Hippocampal formation (tissue), 2 donors: Measurements from ENCODE around the gene CDS2.

Experiments
- DNase-seq, 2 donors: peaks; one replicate each; lab custom pipeline; 2025; lab: John Stamatoyannopoulos, UW

Gene CDS2

GRCh38 chr20:5181958-5182357, 55.1 kb downstream of the CDS2 start:
- DNase-seq, result no peak

GRCh38 chr20:5182615-5183254, 55.9 kb downstream of the CDS2 start:
- no peak for DNase-seq

DNA sequence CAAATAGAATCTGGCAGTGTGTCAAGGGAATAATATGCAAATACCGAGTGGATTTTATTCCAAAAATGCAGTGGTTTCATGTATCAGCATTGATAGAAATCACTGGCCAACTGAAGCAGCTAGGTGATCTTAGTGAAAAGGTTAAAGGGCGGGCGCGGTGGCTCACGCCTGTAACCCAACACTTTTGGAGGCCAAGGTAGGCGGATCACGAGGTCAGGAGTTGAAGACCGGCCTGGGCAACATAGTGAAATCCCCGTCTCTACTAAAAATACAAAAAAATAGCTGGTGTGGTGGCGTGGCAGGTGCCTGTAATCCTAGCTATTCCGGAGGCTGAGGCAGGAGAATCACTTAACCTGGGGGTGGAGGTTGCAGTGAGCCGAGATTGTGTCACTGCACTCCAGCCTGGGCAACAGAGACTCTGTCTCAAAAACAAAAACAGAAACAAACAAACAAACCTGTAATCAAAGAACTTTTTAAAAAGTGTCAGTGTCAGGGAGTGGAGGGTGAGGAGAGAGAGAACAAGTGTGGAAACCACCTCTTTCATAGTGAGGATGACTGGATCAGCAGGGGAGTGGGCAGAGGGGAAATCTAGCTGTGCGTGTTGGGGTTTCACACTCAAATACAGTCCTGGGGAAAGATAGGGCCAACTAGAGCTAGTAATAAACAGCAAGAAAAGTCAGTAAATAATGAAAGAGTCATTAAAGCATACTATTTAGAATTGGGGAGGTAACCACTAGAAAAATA, 57.1 kb downstream of the CDS2 start:
- DNase-seq, result no peak

DNA sequence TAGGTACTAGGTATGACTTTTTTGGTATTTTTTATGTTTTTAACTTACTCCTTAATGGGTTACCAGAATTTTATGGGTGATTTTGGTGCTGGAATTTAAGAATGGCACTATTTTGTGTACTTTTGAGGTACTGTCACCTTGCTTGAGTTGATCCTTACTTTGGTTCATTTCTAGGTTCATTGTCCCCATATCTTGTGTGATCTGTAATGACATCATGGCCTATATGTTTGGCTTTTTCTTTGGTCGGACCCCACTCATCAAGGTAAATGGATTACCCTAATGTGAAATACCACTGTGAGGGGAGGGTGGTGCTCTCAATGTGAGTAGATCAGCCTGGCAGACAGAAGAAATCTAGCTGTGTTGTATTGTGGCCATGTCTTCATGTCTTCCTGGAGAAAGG, 57.9 kb downstream of the CDS2 start:
- no peak for DNase-seq

- no peak for DNase-seq
Measured at GRCh38 chr20:5187122-5187521, 60.3 kb downstream of the CDS2 start.

DNA sequence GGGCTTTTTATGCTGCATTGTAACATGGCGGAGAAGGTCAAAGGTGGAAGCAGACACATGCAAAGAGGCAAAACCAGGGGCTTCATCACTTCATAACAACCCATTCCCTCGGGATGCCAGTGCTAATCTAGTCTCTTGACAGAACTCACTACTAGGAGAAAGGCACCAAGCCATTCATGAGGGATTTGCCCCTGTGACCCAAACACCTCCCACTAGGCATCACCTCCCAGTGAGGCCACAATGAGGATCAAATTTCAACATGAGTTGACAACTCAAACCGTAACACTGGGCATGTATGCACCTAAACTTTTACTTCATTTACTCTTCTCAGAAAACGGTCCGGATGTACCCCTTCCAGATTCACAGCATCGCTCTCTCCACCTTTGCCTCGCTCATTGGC, 61.9 kb downstream of the CDS2 start:
- no peak for DNase-seq

- DNase-seq, result no peak
Measured at GRCh38 chr20:5189917-5190316, 63.1 kb downstream of the CDS2 start.

DNA sequence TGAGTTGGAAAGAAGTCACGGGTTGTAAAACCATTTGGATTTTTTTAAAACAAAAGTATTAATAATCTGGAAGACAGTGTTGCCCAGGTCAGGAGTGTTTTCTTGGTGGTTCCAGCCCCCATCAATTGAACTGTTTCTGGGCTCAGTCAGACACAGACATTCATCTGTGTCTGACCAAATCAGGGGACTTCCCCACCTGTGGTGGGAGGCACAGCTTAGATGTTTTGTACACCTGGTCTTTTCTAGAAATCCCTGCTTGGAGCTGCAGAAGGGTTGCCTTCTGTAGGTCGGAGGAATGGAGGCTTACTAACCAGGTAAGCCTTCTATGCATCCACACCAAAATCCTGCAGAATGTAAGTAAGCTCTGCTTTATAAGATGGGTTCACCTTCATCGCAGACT, 63.6 kb downstream of the CDS2 start:
- DNase-seq, result no peak

GRCh38 chr20:5191829-5192569, 65.2 kb downstream of the CDS2 start:
- peak; percentile 53 to 85 for DNase-seq

DNA sequence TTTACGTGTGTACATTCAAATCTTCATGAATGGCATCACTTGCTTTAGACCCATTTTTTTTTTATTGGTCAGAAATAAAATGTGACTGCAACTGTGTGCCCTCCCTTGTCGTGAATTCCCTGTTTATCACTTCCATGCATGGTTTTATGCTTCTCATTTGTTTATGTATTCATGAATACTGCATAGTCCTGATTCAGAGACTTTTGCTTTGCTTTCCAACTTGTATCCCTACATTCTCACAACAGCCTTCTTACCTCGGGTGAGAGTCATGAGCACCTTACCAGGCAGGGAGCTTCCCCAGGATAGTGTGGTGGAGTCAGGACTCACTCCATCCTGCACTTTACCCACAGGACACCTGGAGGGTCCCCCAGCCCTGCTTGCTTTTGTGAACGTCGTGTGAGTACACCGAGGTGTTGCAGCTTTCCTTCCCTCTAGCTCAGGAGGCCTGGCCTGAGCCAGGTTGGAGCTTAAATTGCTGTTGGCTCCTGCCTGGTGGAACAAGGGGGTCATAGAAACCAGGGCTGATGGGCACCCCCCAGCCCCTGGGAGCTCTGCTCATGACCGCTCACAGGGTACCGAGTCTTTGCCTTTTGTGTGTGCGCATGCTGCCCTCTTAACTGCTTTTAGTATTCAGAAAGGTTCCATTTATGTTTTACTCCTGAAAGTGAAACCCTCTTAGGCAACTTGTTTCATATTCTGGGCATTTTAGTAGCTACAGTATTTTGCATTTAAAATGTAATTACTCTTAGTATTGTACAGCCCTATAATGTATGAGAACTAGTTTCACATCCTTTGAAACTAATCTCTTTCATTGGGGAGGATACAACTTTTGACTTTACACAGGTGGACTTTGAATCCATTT, 66.0 kb downstream of the CDS2 start:
- DNase-seq, result no peak

- DNase-seq, result no peak
Measured at GRCh38 chr20:5195655-5196054, 68.8 kb downstream of the CDS2 start.

- DNase-seq, result no peak
Measured at GRCh38 chr20:5196149-5196548, 69.3 kb downstream of the CDS2 start.

DNA sequence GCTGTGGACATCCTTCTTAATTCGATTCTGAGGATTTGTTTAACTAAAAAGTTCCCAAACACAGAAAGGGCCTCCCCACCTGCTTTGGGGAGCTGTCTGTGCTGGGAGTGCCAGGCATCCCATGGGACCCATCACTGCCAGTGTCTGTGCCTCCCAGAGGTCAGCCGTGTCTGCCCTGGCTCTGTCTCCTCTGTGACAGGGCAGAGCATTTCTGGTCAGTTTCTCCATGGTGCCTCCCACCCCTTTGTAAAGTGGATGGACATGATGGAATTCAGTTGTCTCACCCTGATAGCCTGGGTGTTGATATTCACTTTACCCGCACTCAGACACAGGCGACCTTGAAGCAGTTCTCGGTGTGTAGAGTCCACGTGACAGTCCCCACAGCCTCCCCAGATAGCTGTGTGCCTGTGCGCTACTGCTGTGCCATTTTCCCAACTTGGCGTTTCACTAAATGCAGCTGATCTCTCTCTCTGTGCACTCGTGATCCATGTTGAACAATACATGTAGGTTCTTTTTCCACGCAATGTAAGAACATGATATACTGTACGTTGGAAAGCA, 70.5 kb downstream of the CDS2 start:
- no peak for DNase-seq

DNA sequence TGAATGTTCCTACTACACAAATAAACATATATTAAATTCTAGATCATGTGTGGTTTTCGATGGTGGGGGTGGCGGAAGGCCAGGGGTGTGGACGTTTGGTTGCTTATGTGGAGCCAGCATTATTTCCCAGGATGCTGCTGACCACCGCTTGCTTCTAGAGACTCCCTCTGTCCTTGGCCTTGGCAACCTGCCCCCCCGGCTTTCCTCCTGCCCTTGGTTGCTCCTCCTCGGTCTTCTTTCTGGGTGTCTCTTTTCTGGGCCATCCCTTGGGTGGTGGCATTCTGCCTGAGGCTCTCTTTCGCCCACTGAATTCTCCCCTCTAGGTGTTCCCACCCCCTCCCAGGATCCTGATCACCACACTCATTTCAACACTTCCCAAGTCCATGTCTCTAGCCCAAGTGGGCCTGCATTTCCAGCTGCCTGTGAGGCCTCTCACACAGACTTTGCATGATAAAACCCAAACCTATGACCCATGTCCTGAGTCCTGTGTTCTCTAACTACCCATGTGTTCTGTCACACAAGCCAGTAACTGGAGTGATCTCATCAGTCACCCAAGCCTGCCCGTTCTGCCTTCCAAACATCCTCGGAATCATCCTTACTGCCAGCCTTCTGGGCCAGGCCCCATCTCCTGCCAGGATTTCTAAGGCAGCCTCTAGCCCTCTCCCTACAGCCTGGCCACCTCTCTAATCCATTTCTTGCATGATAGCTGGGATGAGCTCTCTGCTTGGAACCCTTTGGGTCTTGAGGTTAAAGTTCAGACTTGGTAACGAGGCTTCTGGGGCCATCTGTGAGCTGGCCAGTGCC, 71.2 kb downstream of the CDS2 start:
- no peak for DNase-seq

- DNase-seq, result no peak
Measured at GRCh38 chr20:5198651-5198924, 71.8 kb downstream of the CDS2 start.

GRCh38 chr20:5203380-5203779, 76.6 kb downstream of the CDS2 start:
- DNase-seq, result no peak

- DNase-seq, result peak; percentile 71 to 90
Measured at GRCh38 chr20:5205348-5206210, 78.8 kb downstream of the CDS2 start.

GRCh38 chr20:5207138-5207537, 80.3 kb downstream of the CDS2 start:
- no peak for DNase-seq

- DNase-seq, result no peak
Measured at GRCh38 chr20:5211803-5212714, 85.3 kb downstream of the CDS2 start.
